Stimulated activated naive CD8-positive, alpha-beta T cell treated with anti-CD3 and anti-CD28 coated beads, Interleukin-15, Interleukin-2, amounts not matched to agents 100 U/mL and 50 U/mL, for 24 hours (primary cell): Measurements from ENCODE around the gene ALDH1L2.
"Not testable (repeated sequence)": the region's sequence is repeated elsewhere in the genome, so short reads cannot be mapped to it uniquely, and the experiment has no call there.

ENCODE experiments used
- ATAC-seq: fragments of 150-1000 bp; cut with Tn5 transposase; one replicate; pipeline ENCODE4 v1.10.0; 2021
- DNase-seq: peaks from one replicate; pipeline ENCODE4 v3.0.0; 2021

ALDH1L2 gene

DNA sequence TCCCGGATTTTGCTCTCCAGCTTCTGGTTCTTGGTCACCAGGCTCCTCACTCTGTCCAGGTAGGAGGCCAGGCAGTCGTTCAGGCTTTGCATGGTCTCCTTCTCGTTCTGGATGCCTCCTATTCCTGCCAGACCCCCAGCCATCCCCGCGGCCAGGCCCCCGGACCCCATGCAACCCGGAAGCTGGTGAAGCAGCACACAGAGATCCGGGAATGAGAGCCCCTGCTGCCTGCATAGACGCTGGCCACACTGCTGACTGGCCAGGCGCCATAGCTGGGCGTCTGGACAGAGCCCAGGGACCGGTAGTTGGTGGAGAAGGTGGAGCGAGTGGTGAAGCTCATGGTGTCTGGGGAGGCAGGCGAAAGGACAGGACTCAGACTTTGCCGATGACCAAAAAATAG is 106.6 kb downstream of the ALDH1L2 start:
- not testable (repeated sequence) for ATAC-seq, DNase-seq

- ATAC-seq (no peak), DNase-seq (no peak)
These were observed 107.6 kb downstream of the ALDH1L2 start for GRCh38 chr12:104976703-104977102.

- no peak for ATAC-seq
- no peak for DNase-seq
These were observed 108.5 kb downstream of the ALDH1L2 start for GRCh38 chr12:104975587-104976343.

DNA sequence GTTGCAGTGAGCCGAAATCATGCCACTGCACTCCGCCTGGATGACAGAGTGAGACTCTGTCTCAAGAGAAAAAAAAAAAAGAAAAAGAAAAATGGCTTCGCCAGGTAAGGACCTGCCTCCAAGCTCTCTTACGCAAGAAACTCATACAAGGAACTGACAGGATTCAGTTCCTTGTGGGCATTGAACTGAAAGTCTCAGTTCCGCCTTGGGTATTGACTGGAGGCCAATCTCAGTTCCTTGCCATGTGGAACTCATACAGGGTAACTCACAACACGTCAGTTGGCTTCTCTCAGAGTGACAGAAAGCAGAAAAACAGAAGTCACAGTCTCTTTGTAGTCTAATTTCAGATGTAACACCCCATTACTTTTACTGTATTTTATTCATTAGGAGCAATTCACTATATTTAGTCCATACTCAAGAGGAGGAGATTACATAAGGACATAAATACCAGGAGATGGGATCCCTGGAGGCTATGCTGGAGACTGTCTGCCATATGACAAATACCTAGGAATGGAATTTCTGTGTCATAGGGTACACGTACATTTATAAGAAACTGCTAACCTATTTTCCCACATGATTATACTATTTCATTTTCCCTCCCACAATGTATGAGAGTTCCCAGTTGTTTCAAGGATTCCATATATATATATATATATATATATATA is 109.5 kb downstream of the ALDH1L2 start:
- DNase-seq = no peak
- ATAC-seq = peak; percentile 43

DNA sequence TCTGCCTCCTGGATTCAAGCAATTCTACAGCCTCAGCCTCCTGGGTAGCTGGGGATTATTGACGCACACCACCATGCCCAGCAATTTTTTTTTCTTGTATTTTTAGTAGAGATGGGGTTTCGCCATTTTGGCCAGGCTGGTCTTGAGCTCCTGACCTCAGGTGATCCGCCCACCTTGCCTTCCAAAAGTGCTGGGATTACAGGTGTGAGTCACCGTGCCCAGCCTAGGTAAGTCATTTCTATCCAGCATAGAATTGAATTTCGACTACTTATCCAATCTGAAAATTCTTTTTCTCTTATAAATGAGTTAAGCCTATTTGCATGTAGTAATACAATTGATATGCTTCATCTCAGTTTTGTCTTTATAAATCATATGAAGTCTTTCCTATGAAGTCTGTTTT is 111.0 kb downstream of the ALDH1L2 start:
- DNase-seq = no peak
- ATAC-seq = no peak

DNA sequence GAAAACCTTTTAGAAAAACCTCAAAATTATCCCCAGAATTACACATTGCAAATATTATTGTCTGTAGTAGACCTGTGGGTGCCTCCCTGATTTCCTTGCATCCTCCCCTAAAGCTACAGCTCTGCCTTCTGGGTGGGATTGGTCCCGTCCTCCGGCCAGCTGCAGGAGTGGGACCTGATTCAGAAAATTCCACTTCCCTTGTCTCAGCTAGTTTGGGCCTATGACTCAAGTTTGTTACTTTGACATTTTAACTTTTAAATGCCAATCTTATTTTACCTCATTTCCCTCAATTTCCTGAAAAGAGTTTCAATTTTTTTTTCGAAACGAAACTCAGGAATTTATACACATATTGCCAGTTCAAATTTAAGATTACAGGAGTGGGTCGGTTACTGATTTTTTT is 113.0 kb downstream of the ALDH1L2 start:
- no peak for DNase-seq
- ATAC-seq = no peak
